ENCODE data around the gene DCLK2. TPM values are rescaled to one million over a fixed set of nuclear protein-coding genes. Genes with fewer than 3 reads are reported as not detected.
A peak's percentile ranks its signal among the peaks of the same experiment; 100 is the strongest.

DCLK2 gene
- total and polyA plus RNA-seq, 11 donors: 6.4 to 38.4 (median 15.4) TPM

- no peak for ATAC-seq
- 79 to 80% (median 80%) methylated on average over 3 of the region's 3 CpGs for WGBS, 4 donors
- intact Hi-C loops (cut with DNase I): loop anchor here in 6 of 10 donors (5.0 kb wide), 4 partner anchors 232 to 247 kb away; no protein-coding TSS in a partner anchor
- DNase-seq: no peak
- no peak for TF ChIP-seq POLR2A (IDR thresholded peaks at IDR 0.05)
- no peak for TF ChIP-seq CTCF (IDR thresholded peaks at IDR 0.05)
- Histone ChIP-seq H3K9me3 (no peaks in the 10 kb centered on the region), H3K27ac (no peak overlapping the region), H3K36me3 (peaks cover 0 to 41% (median 24%) of the 10 kb centered on the region in 9 donors), H3K4me3 (no peak overlapping the region), H3K4me1 (no peaks in the 10 kb centered on the region), H3K27me3 (no peaks in the 10 kb centered on the region)
These were observed 166.4 kb downstream of the DCLK2 start for GRCh38 chr4:150244600-150244999.

- no peak for DNase-seq
- ATAC-seq: no peak
- H3K4me3 ChIP-seq: no peak overlapping the region
- no peak overlapping the region for H3K27ac ChIP-seq
- H3K27me3 ChIP-seq: no peaks in the 10 kb centered on the region
- WGBS, 4 donors: 96 to 98% (median 97%) methylated on average over 7 of the region's 7 CpGs
- H3K36me3 ChIP-seq: peaks cover 0 to 33% (median 22%) of the 10 kb centered on the region in 9 donors
- intact Hi-C loops (cut with DNase I): no loop called here
- no peaks in the 10 kb centered on the region for H3K4me1 ChIP-seq
- no peaks in the 10 kb centered on the region for H3K9me3 ChIP-seq
- TF ChIP-seq POLR2A (IDR thresholded peaks at IDR 0.05) (no peak), CTCF (IDR thresholded peaks at IDR 0.05) (no peak)
These were observed 168.9 kb downstream of the DCLK2 start for GRCh38 chr4:150247184-150247583.

- 92 to 100% (median 95%) methylated on average over 3 to 4 of the region's 4 CpGs for WGBS, 4 donors
- H3K9me3 ChIP-seq: no peaks in the 10 kb centered on the region
- ATAC-seq (no peak), DNase-seq (no peak)
- no peak for TF ChIP-seq POLR2A (IDR thresholded peaks at IDR 0.05)
- TF ChIP-seq CTCF (IDR thresholded peaks at IDR 0.05): no peak
- H3K4me1 ChIP-seq: no peaks in the 10 kb centered on the region
- no peaks in the 10 kb centered on the region for H3K27me3 ChIP-seq
- H3K36me3 ChIP-seq: peaks cover 0 to 42% (median 22%) of the 10 kb centered on the region in 9 donors
- H3K4me3 ChIP-seq: no peak overlapping the region
- no peak overlapping the region for H3K27ac ChIP-seq
- intact Hi-C loops (cut with DNase I): no loop called here
These were observed 169.9 kb downstream of the DCLK2 start for GRCh38 chr4:150248181-150248580.

- Histone ChIP-seq H3K9me3 (no peaks in the 10 kb centered on the region), H3K27me3 (no peaks in the 10 kb centered on the region), H3K4me1 (peaks cover 0 to 2% (median 0%) of the 10 kb centered on the region in 12 donors), H3K36me3 (peaks cover 0 to 52% (median 32%) of the 10 kb centered on the region in 9 donors), H3K4me3 (no peak overlapping the region), H3K27ac (peak overlapping the region in 1 of 12 donors; percentile 12)
- TF ChIP-seq CTCF (IDR thresholded peaks at IDR 0.05) (no peak), POLR2A (IDR thresholded peaks at IDR 0.05) (no peak)
- 88 to 93% (median 89%) methylated on average over 9 of the region's 9 CpGs for WGBS, 4 donors
- ATAC-seq (no peak), DNase-seq (no peak)
- intact Hi-C loops (cut with DNase I): no loop called here
These were observed 172.2 kb downstream of the DCLK2 start for GRCh38 chr4:150250293-150250997.
